ENCODE measurements around the gene XXYLT1.

GRCh38 chr3:195270817-195271409 is at the start of gene XXYLT1:
- no peak for TF ChIP-seq EZH2phosphoT487 (IDR thresholded peaks at IDR 0.05)
- TF ChIP-seq, protein P1, sequence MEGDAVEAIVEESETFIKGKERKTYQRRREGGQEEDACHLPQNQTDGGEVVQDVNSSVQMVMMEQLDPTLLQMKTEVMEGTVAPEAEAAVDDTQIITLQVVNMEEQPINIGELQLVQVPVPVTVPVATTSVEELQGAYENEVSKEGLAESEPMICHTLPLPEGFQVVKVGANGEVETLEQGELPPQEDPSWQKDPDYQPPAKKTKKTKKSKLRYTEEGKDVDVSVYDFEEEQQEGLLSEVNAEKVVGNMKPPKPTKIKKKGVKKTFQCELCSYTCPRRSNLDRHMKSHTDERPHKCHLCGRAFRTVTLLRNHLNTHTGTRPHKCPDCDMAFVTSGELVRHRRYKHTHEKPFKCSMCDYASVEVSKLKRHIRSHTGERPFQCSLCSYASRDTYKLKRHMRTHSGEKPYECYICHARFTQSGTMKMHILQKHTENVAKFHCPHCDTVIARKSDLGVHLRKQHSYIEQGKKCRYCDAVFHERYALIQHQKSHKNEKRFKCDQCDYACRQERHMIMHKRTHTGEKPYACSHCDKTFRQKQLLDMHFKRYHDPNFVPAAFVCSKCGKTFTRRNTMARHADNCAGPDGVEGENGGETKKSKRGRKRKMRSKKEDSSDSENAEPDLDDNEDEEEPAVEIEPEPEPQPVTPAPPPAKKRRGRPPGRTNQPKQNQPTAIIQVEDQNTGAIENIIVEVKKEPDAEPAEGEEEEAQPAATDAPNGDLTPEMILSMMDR (IDR thresholded peaks at IDR 0.05): peak; percentile 62
